ENCODE results near the gene EIF2AK2.
"Not testable (repeated sequence)": the region's sequence is repeated elsewhere in the genome, so short reads cannot be mapped to it uniquely, and the experiment has no call there.

EIF2AK2 gene

DNA sequence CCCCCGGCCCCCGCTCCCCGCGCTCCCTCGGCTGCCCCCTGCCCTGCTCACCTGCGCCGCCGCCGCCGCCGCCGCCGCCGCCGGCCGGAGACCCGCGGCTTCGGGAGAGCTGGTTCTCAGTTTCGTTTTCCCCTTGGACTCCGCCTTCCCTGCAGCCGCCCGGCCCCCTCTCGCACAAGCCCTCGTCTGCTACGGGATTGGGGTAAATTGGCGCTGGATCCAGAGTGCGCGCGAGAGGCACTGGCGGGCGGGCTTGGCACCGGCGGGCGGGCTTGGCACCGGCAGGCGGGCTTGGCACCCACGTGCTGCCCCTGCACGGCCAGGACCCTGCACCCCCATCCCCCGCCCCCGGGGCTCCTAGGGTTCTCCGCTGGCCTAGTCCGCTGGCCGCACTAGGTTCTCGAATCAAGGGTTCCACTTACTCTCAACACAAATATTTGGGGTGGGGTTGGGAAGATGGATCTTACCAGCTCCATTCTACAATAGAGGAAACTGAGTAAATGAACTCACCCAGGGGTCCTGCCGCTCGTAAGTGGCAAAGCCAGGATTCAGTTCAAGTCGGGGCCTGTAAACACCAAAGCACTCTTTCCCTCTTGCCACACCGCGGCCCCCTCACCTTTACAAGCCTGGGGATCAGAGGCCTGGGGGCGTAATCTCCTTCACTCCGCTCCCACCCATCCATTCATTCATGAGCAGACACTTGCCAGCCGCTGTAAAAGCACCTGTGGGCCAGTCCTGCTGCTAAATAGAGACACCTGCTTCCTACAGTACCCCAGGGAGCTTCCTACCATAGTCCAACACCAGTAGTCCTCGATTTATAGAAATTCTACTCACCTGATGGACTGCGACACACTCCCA, at the start of gene EIF2AK2:
EIF2AK2 (minus strand) TSS at position 124 of the 858 bp plus-strand sequence. CDS start 9,174 bp downstream, outside the sequence.
- DNase-seq: peak; percentile 84

DNA sequence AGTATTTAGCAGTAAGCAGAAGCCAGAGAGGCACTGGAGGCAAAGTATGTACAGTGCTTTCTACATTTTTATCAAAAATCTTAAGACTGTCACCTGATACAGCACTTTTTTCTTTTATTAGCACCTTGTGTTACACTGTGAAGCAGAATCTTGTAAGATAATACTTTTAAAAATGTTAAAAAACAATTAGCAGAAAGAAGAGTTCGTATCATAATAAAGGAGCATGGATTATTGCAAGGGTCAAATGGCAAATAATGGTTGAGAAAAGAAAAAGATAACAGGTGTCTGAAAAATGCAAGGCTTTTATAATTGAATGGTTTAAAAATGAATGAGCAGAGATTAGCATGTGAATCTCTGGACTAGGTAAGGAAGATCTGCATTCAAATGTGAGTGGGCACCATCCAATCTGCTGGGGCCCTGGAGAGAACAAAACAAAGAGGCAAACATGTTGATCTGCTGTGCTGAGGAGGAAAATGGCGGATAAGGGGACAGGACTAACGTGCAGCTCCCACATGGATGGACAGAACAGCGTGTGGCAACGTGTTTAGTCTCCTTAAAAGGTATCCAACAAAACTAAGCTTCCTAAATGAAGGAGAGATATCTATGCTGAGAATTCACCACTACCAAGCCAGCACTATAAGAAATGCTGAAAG, 49.0 kb upstream of the EIF2AK2 start:
- DNase-seq: no peak

DNA sequence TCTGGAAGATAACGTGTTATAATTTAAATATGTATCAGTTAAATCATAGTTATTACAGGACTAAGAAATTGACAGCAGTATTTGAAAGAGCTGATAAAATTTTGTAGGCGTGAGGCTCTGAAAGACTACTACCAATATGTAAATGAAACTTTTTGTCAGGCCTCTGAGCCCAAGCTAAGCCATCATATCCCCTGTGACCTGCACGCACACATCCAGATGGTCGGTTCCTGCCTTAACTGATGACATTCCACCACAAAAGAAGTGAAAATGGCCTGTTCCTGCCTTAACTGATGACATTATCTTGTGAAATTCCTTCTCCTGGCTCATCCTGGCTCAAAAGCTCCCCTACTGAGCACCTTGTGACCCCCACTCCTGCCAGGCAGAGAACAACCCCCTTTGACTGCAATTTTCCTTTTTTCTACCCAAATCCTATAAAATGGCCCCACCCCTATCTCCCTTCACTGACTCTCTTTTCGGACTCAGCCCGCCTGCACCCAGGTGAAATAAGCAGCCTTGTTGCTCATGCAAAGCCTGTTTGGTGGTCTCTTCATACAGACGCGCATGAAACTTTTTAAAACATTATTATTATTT, 48.4 kb upstream of the EIF2AK2 start:
- not testable (repeated sequence) for DNase-seq

DNA sequence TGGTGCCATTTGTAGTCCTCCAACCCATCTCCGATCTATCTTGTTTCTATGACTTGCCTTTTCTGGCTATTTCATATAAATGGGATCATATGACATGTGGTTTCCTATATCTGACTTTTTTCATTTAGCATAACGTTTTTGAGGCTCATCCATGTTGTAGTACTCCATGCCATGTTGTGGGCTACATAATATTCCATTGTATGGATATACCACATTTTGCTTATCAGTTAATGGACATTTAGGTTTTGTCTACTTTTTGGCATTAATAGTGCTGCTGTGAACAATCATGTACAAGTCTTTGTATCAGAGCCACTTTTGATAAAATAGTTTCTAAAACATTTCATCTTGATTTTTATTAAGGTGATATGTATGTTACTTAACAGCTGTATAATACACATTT, 46.9 kb upstream of the EIF2AK2 start:
- no peak for DNase-seq

DNA sequence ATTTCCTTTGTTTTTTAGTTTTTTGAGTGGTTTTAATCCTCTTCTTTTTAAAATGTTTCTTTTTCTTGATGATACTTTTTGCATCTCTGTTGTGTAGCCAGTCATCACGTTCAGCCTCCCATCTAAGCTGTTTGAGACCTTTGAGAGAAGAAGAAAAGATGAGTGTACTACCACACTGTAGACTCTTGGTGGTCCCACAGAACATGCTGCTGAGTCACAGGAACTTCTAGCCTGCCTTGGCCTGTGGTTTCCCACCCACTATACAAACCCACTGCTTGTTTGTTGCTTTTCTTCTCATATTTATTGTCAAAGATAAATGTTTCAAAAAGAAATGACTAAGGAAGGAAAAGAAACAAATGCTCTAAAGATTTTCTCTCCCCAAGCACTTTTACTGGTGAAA, 45.0 kb upstream of the EIF2AK2 start:
- DNase-seq: no peak

DNA sequence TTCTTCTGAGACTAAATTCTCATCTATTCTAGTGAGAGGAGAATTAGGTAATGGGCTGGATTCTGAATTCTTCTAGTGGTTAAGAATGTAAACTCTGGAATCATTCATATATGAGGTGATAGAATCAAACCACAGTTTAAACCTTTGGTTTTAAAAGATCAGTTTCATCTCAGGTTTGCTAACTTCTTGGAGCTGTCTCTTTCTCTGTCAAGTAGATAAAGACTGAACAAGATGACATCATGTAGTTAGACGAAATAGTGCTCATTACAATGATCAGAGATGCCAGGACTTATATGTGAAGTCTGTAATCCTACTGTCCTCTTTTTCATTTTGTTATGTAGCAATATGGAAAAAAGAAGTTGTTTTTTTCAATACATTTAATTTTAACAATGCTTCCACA, 44.4 kb upstream of the EIF2AK2 start:
- DNase-seq: no peak

DNA sequence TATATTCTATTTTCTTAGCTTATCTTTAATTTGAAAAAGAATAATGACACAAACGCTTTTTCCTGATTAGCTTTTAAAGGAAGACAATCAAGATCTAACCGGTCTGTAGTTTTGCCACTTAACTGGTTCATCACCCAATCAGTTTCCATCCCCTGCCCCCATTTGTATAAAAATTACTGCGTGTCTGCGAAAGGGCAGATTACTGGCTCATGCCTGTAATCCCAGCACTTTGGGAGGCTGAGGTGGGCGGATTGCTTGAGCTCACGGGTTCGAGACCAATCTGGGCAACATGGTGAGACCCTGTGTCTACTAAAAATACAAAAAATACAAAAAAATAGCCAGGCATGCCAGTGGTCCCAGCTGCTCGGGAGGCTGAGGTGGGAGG, 41.9 kb upstream of the EIF2AK2 start:
- DNase-seq: no peak

DNA sequence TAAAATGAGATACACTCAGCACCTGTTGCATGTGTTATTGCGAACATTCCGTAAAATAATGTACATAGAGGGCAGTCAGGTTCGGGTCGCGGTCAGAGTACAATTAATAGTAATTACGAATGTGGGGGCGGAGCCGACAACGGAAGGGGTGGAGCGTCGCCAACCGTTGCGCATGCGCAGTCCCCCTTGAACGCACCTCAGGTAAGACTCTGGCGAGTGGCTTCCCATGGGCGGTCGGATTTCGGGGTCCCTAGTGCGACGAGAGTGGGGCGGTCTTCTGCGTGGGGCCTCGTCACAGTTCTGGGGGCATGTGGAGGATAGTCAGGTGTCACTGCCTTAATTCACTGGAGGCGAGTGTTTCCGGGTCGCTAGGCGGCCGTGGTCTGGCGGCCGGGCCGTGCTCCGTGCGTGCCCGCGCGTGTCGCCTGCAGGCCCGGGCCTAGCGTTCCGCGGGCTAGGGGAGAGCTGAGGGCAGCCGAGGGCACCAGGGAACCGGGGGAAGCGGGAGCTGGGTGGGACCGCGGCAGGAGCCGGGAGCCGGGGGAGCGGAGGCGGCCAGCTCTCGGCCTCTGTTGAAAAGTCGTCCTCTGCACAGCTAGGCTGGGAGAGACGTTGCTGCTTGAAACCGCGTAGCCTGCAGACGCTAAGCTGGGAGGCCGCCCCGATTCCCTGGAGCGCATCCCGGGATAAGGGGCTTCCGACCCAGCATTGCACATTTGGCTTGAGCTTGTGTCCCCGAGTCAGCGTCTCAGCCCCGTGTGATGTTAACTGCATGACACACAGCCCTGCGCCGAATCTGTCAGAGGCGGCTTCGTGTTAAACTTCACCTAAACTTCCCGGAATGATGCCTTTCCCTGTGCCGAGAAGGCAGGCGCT, 39.8 kb upstream of the EIF2AK2 start, which contains the start of gene CEBPZOS:
CEBPZOS (plus strand) TSS at position 177 of the 876 bp plus-strand sequence. CDS start 3,209 bp downstream, outside the sequence.
- peak; percentile 71 for DNase-seq

DNA sequence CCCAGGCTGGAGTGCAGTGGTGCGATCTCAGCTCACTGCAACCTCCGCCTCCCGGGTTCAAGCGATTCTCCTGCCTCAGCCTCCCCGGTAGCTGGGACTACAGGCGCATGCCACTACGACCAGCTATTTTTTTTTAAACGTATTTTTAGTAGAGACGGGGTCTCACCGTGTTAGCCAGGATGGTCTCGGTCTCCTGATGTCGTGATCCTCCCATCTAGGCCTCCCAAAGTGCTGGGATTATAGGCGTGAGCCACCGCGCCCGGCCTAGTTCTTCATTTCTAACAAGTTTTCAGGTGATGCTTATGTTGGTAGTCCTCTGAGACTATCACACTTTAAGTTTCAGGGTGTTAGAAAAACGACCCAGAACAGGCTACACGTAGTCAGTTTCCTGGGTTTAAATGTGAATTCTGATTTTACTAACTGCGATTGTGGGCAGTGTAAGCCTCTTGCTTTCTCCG, 39.1 kb upstream of the EIF2AK2 start:
- not testable (repeated sequence) for DNase-seq

DNA sequence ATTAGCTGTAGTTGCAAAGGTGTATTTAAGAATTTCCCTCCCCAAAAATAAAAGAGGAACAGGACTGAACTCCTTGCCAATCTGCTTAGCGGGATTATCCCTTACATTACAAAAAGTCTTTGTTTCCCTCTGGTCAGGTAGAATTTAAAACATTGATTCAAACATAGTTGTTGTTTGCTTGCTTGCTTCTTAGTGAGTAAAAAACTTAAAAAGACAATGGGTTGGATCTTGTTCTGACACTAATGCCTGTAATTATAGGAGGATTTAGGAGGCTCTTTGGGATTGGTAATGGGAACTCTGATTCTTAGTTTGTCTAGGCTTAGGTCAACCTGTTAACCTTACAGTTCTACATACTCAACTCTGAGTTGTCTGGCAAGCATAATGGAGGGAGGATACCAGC, 35.8 kb upstream of the EIF2AK2 start:
- no peak for DNase-seq

DNA sequence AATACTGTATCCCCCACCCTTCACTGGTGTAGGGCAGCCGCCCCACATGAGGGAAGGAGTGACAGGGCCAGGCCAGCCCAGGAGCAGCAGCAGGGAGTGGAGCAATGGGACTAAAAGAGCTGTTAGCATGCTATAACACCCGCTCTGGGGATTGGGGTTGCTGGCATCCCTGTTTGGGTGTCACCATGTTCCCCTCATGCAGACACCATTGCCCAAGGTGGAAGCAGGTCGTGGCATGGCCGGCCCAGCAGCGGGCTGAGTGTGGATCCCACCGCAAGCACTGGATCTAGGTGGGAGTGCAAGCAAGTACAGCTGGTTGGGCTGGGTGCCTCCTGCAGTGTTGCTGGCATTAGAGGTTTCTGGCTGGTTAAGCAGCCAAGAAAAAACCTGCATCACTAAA, 35.0 kb upstream of the EIF2AK2 start:
- no peak for DNase-seq

DNA sequence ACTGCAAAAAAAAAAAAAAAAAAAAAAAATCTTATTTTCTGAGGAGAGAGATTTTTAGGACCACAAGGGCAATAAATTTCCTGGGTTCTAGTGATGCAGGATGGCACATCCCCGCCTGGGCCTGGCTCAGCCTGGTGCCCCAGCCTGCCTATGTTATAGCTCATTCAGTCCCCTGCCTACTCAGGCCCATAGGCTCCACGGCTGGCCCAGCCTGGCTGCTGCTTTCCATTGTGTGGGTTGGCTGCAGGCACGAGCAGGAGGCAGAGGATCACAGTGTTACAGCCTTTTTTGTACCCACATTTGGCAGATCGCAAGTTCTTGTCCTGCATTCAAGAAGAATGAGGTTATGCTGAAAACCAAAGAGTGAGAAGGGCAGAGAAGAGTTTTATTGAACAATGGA, 34.5 kb upstream of the EIF2AK2 start:
- no peak for DNase-seq

DNA sequence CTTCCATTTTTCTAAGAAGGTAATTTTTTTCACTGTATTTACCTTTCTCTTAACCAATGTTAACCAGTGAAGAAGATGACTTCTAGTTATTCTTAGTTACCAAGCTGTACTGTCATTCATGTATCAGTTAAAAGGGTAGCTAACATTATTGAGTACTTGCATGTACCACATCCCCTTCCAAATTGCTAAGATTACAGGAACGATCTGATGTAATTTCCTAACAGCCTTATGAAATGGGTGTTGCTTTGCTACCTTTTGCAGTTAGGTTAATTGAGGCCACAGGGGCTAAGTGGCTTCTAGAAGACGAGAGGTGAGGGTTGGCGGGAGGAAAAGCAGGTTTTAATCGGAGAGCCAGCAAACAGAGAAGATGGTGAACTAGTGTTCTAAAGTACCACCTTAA, 33.5 kb upstream of the EIF2AK2 start:
- DNase-seq: no peak

DNA sequence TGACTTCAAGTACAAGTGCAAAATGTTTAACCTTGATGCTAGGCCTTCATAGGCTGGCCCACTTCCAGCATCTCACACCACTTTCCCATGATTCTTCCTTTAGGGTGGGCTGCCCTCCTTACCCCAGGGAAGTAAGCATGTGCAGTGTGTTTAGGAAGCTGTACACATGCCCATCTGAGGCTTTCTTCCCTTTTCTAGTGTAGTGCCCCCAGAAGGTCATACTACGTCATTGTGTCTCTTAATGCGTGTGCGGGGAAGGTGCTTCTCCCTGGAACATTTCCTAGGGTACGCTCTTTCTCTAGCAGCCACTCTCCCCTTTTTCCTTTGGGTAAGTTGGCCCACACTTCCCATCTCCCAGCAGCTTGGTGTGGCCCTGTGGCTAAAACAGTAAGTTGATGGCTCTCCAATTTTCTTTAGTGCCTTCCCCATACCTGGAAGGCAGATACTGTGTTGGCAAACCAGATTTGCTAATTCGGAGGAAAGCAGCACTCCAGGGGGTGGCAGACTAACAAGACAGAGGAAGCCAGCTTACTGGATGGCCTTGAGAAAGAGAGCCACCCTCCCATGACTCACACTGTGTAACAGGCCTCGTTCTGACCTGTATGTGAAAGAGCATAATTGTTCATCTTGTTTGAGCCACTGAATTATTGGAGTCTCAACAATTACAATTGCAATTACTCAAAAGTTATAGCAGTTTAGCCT, 32.8 kb upstream of the EIF2AK2 start:
- no peak for DNase-seq

DNA sequence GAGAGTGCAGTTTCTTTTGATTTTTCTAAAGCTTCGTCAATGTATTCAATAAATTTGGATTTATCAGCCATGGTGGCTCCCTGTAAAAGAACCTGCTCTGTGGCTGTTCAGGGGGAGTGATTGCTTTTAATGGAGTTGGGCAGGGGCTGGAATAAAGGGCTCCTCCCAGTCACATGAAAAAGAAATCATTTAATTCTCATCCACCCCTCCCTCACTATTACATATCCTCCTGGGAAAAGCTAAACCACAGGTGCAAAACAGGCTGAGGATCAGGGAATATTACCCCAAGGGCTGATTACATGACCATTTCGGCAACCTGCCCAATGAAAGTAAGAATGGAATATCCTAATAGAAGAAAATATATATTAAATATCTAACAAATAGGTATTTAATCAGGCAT, 31.8 kb upstream of the EIF2AK2 start, which contains the start of gene SULT6B1:
SULT6B1 (minus strand) TSS at position 101 of the 400 bp plus-strand sequence; CDS start at position 71, 30 bp downstream.
- DNase-seq: no peak

DNA sequence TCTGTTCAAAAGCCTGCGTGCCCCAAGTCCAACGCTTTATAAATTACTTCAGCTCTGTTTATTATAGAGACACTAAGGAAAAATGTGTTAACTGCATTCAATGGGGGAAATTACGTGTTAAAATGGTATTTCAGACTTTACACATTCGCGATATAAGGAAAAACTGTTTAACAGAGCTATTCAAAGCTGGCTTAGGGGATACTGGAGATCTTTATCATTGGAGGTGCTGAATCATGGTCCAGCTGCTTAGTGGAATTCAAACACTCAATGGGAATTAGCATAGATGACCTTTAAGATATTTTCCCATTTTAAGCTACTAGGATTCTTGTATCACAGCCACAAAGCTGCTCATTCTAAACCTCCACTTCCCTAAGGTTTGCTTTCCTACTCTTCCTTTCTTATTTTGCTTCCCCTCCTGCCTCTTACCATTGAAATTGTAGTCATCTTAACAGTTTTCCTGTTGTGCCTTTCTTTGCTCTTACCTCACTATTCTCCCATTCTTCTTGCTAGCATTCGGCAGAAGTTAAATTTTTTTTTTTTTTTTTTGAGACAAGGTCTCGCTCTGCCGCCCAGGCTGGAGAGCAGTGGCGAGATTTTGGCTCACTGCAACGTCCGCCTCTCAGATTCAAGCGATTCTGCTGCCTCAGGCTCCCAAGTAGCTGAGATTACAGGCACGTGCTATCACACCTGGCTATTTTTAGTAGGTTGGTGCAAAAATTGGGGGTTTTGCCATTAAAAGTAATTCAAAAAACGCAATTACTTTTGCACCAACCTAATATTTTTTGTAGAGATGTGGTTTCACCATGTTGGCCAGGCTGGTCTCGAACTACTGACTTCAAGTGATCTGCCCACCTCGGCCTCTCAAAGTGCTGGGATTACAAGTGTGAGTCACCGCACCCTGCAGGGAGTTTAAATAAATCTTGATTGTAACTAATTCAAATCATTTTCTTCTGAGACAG, 25.2 kb upstream of the EIF2AK2 start:
- no peak for DNase-seq

DNA sequence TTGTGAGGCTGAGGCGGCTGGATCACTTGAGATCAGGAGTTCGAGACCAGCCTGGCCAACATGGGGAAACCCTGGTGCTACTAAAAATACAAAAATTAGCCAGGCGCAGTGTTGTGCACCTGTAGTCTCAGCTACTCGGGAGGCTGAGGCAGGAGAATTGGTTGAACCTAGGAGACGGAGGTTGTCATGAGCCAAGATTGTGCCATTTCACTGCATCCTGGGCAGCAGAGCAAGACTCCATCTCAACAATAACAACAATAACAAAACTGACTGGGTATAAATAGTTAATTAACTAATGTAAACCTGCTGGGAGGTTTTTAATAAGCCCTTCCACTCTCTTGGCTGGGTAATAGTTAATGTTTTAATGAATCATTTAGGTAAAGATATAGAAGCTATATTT, 23.9 kb upstream of the EIF2AK2 start:
- no peak for DNase-seq

DNA sequence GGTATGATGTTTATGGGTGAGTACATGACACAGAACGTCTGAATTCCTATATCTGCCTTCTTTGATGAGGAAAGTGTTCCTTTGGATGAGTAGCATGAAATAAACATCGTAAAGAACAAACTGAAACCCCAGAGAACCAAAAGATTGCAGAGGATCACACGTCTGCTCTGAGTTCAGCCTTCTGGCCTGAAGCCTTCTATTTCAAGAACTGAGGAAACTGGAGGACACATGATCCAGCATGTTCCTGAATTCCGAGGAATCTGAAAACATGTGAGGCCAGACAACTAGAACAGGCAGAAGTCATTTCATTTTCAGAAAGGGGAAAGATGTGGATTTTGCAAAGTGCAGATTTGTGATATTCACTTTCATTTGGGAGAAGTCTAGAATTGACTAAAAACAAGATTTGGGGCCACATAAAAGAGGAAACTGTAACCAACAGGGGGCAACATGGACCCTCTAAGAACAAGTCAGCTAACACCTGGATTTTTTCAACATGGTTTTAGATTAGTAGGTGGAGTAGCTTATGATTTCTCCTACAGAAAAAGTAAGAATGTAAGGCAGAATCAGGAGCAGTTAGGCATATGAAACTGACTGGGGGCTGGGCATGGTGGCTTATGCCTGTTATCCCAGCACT, 23.3 kb upstream of the EIF2AK2 start:
- no peak for DNase-seq

DNA sequence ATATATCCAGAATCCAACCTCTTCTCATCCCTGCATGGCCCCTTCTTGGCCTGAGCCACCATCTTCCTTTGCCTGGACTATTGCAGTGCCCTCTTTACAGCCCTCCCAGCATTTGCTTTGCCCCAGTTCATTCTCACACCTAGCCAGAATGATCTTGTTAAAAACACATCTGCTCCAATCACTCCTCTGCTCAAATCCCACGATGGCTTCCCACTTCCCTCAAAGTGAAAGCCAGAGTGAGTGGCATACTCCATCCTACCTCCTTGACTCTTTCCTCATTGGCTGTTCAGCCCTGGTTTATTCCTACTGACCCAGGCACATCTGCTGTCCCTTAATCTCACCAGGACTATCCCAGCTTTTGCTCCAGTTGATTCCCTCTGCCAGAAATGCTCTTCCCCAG, 17.0 kb upstream of the EIF2AK2 start:
- DNase-seq: no peak

DNA sequence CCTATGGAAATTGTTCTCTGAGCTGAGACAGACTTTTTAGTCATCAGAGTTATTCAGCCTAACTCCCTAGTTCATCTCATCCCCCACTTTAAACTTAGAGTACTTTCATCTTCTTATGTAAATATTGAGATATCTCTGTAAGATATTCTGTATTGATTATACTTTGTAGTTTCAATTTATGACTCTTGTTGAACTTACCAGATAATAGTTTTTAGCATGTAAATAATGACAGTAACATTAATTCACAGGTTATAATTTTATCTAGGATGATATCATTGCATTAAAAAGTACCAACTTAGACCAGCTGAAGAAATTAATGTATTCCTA, 14.8 kb upstream of the EIF2AK2 start:
- no peak for DNase-seq

Data from NCI-H774 (cell line).